GM18907 (cell line): ENCODE data around the gene TRAPPC1.

Source experiments
- ATAC-seq: cut with Tn5 transposase; IDR thresholded peaks from one replicate; pipeline ENCODE4 v1.9.1; 2021; ENCODE audit warnings: mild to moderate bottlenecking, moderate library complexity; ENCODE audit not compliant: unreplicated experiment

TRAPPC1 gene

DNA sequence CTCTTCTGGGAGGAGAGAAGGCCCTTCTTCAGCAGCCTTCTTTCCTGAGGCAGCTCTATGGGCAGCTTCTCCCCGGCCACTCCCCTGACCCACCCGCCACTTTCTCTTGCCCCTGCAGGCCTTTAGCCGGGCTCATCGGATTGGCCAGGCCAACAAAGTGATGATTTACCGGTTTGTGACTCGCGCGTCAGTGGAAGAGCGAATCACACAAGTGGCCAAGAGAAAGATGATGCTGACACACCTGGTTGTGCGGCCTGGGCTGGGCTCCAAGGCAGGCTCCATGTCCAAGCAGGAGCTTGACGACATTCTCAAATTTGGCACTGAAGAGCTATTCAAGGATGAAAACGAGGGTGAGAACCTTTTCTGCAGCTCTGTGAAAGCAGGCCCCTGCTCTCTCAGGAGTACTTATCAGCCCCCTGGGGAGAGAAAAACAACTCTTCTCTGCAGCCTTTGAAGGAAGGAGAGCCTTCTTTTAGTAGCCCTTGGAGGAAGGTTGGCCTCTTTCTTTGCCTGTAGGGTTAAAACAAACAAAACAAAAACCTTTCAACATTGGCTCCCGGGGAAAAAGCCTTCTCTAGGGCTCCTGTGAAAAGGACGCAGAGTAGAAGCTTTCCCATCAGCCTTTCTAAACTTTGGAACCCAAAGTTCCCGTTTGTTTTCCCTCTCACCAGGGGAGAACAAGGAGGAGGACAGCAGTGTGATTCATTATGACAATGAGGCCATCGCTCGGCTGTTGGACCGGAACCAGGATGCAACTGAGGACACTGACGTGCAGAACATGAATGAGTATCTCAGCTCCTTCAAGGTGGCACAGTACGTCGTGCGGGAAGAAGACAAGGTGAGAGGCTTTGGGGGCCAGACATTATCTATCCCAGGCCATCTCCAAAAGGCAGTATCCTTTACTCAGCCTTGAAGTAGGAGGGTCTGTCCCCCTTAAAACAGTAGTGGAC, 28.3 kb downstream of the TRAPPC1 start:
- no peak for ATAC-seq

DNA sequence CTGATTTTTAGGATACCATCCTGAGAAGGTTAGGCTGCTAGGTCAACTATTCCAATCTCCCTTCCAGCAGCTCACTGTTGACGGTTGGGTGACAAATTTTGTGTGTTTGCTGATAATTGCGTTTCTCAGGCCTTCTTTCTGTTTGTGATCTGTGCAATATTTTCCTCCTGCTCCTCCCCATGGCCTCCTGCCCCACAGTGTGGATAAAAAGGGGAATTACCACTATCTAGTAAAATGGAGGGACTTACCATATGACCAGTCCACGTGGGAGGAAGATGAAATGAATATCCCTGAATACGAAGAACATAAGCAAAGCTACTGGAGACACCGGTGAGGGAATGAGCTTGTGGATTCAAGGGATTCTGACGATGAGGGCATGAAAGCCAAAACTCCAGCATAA, 34.0 kb downstream of the TRAPPC1 start:
- ATAC-seq: no peak

DNA sequence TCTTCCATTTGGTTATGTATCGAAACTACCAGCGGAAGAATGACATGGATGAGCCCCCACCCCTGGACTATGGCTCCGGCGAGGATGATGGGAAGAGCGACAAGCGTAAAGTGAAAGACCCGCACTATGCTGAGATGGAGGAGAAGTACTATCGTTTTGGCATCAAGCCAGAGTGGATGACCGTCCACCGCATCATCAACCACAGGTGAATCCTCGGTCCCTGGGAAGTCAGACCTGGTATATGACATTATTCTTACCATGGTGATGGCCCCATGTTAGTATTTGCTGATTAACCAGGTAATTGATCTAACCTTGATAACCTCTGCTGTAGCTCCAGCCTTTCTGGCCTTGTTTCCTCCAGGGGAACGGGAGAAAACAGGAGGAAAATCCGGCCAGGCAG, 34.7 kb downstream of the TRAPPC1 start:
- no peak for ATAC-seq

DNA sequence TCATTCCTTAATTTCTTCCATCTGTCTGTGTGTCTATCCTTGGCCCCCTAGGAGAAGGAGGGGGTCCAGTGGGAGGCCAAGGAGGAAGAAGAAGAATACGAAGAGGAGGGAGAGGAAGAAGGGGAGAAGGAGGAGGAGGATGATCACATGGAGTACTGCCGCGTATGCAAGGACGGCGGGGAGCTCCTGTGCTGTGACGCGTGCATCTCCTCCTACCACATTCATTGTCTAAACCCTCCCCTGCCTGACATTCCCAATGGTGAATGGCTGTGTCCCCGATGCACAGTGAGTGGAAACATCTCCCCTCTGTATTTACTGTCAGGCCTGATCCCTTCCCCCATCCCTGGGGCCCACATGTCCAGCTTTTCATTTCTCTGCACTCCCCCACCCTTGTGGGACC, 36.9 kb downstream of the TRAPPC1 start:
- no peak for ATAC-seq

DNA sequence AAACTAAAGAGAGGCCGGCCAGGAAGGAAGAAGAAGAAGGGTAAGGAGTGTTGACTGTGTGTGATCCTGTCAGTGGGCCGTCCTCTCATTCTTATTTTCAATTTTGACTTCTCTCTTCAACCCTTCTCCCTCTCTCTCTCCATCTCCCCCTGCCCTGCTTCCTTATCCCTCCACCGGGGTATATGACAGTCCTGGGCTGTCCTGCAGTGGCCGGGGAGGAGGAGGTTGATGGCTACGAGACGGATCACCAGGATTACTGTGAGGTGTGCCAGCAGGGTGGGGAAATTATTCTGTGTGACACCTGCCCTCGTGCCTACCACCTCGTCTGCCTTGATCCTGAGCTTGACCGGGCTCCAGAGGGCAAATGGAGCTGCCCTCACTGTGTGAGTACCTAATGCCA, 37.5 kb downstream of the TRAPPC1 start:
- no peak for ATAC-seq

DNA sequence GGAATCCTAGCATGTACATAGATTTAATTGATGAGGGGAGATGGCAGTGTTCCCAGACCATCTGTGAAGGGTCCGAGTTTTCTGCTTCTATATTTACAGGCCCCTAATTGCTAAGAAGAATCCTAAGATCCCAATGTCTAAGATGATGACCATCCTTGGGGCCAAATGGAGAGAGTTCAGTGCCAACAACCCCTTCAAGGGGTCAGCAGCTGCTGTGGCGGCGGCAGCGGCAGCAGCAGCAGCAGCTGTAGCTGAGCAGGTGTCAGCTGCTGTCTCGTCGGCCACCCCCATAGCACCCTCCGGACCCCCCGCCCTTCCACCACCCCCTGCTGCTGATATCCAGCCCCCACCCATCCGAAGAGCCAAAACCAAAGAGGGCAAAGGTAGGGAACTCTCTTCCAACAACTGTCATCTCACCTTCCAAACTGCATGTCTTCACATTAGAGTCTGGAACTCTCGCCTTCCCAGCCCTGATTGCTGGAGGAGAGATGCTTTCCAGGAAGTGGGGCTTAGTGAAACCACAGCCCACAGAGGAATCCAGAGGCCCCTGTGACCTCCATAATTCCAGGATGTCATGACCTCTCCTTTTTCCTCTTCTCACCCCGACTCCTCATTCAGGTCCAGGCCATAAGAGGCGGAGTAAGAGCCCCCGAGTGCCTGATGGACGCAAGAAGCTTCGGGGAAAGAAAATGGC, 38.4 kb downstream of the TRAPPC1 start:
- ATAC-seq: no peak

DNA sequence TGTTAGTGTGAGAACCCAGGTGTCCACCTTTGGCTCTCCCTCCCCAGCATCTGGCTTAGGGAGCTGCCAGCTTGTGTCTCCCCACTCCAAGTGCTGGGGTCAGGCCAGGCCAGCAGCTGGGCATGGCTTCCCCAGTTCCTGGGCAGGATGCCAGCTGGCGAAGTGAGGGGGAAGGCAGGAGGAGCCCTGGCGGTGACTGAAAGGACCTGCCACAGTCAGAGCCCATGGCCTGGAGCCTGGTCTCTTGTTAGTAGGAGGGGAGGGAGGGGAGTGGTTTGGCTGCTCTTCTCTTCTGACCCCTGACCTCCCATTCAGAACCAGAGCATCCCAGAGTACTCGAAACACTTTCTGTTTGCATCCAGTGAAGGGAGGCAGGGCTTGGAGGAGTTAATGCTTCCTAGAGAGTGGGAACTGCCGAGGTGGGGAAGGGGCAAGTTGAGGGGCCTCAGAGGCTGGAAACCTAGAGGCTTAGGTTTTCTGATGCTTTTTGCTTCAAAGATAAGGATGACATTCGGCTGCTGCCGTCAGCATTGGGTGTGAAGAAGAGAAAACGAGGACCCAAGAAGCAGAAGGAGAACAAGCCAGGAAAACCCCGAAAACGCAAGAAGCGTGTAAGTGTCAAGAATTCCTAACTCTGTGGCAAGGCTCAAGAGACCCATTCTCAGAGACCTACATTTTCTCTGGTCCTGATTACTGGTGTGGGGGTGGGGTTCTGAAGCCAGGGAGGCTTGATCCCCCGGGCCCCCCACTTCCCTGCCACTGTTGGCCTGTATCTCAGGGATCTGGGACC, 42.4 kb downstream of the TRAPPC1 start:
- no peak for ATAC-seq

DNA sequence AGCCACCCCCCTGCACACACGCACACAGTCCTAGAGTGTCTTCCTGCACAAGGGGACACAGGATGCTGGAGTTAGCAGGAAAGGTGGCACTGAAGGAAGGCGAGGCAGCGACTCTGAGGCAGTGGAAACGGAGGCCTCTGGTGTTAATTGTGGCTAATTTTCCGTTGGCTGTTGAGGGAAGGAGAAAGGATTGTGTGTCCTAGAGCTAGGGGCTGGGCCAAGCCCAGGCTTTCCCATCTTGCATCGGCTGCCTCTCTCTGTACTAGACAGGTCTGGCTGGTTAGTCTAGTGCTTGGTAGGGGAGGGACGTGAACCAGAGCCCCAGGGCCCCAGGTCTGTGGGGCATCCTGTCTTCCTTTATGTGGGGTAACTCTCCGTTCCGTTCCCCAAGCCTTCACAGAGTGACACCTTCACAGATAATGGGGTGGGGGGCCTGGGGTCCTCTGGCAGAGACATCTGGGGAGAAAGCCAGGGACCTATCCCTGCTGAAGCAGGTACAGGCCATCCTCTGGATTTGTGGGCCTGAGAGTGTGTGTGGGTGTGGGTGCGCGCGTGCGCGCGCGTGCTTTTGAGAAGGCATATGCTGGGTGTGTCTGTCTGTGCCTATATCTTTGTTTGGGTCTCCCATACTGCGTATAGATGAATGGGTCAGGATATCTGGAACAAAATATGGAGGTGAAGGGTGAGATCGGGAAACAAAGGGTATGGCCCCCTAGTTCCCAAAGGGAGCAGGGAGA, 43.4 kb downstream of the TRAPPC1 start, which contains the start of gene CHD3:
CHD3 (plus strand) TSS at position 606 of the 737 bp plus-strand sequence. CDS start 212 bp downstream, outside the sequence.
- ATAC-seq: no peak

DNA sequence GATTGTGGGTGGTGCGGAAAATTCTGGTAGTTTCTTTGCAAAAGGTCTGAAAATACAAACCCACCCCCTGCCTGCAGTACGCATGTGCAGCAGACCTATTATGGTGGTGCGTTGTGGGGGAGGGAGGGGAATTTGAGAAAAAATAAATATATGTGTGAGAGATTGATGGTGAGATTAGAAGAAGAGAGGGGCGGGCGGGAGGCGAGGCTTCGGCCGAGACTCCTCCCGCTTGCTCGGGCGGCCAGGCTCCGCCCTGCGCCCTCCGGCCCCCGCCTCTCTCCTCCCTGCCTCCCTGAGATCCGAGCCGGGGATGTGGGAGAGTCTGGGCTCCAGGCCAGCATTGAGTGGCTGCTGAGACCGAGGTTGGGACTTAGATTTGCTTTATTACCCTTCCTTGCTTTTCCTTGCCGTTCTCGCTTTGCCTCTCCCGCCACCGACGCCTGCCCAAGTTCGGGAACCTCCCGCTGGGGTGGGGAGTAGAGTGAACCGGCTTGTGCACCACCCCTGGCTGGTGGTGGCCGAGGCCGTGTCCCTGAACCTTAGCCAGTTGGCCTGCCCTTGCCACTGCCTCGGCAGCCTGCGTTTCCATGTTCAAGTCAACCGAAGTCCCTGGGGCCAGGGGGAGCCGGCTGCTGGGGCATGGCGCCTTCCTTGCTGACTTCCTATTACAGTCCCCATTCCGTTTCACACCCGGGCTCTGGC, 44.1 kb downstream of the TRAPPC1 start:
- peak; percentile 45 for ATAC-seq

DNA sequence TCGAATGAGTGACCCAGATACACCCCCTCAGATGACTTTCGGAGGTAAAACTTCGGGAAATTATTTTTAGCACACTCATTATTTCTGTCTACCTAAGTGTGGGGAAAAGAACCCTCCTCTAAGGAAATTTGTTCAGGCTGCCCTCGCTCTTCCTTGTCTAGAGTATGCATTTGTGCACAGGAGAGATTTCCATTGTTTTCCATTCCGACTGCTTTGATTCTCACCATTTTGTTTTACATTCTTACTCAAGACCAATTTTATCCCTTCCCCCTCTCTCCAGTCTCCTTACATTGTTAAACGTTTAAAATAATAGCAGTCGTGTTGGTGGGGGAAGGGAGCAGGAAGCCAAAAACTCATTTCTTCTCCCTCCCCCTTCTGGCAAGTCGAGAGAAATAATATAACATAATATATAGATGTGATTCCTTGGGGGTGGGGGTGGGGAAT, 44.7 kb downstream of the TRAPPC1 start:
- no peak for ATAC-seq

DNA sequence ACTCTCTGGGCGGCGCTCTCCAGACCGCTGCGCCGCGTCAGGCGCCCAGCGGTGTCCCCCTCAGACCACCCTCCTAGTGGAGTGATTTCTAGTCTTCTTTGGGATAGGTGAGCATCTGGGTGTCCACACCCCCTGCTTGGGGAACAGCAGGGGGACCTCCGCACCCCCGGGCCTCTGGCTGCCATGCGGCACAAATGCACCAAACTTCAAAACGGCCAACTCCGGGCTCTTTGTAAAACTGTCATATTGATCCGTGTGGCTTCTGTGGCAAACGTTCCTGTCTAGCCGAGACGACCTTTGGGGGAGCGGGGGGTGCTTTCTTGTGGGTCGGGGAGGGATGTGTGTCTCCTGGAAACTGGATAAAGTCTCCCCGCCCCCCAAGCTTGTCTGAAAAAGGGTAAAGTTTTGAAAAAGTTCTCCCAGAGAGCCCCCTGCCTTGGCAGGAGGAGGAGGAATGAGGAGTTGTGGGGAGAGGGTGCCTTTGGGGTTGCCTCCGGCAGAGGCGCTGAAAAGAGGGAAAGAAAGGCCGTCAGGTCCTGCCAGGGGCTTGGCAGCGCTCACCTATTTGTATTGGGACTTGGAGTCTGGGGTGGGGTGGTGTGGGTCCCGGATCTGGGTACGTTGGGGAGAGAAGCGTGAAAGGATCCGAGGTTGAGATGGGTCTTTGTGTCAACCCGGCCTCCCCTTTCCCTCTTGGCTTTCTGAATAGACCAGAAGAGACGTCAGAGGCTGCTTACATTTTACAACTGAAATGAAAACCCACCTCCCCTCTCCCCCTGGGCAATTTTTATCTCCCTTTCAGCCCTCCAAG, 45.3 kb downstream of the TRAPPC1 start:
- no peak for ATAC-seq

DNA sequence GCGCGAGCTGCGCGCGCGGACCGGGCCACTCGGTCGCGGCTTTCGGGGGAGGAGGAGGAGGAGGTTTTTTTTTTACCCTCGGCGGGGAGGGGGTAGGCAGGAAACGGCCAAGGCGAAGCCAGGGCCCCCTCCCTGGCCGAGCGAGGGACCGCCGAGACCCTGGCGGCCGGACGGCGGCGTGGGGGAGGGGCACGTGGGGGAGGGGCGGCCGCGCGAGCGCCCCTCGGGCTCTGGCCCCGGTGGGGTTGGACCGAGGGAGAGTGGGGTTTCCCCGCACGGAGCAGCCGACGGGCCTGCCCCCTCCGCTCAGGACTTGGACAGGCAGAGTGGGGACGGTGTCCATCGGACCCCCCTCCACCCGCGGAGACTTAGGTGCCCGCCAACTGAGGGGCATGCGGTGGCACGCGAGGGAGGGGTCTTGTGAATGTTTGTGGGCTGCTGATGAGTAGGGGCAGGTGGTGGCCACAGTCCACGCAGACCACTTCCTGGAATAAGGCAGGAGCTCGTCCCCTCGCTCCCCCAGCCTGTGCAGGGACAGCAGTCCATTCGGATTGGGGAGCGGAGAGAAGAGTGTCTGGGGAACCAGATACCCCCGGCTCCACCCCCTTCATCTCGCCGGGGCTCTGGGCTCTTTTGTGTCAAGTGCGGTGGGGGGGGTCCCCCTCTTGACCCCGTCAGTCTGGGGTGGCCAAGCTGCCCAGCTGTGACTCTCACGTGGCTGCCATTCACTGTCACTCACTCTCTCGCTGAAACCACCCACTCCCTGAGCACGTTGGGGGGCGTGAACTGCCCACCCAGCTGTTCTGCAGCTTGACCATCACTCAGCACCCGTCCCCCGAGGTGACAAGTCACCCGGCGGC, 46.1 kb downstream of the TRAPPC1 start:
- ATAC-seq: no peak

DNA sequence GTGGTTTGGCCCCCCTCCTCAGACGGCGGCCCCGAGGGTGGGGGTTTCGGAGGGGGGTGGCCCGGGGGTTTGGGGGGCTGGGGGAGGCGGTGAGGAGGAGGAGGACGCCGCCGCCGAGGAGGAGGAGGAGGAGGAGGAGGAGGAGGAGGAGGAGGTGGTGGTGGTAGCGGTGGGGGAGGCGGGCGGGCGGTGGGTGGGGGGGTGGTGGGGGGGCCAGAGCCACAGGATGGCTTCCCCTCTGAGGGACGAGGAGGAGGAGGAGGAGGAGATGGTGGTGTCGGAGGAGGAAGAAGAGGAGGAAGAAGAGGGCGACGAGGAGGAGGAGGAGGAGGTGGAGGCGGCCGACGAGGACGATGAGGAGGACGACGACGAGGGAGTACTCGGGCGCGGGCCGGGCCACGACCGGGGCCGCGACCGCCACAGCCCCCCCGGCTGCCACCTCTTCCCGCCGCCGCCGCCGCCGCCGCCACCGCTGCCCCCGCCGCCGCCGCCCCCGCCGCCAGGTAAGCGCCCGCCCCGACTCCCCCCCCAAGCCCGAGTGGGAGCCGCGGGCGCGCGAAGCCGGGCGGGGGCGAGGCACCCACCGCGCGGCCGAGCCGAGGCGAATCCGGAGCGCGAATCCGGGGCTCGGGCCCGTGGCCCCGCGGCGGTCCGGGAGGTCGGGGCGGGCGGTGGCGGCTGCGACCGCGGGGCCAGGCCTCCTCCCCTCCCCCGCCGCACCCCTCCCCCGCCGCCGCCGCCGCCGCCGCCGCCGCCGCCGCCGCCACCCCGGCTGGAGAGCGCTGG, 47.0 kb downstream of the TRAPPC1 start:
- no peak for ATAC-seq

DNA sequence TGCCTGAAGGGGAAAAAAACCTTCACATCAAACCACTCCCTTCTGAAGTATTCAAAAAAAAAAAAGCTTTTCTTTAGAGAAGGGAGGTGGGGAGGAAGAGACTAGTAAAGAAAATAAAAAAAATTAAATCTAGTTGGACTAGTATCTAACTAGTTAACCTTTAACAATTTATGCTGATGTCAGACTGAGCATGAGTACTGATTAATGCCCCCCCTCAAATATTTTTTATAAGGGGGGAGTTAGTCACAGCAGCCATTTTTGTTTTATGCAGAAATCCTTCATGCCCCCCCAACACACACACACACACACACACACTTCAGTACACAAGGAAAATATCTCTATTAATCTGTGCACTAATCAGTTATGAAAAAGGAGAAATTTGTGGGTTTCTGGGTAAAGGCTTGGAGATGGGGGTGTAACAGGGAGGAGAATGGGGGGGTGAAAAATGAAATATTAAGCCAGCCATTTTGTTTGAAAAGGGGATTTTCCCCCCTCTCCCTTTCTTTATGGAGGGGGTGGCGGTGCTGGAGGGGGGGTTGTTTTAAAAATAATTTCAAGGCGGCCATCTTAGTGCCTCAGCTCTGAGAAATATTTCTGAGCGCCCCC, 47.9 kb downstream of the TRAPPC1 start:
- no peak for ATAC-seq

DNA sequence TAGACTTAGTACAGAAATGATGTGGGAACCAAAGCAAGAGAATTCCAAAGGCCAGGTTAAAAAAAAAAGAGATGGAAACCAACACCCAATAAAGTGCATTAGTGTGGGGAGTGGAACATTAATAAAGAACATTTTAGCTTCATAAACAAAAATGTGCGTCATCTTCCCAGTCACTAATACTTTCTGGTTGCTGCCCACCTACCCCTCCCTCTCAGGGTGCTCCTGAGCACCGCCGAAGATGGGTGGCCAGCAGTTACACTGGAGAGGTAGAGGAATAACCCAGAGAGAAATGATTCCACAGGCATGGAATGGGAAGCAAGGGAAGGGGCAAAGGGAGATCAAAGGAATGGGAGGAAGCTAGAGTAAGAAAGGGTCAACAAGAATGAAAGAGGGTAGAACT, 49.1 kb downstream of the TRAPPC1 start:
- ATAC-seq: no peak

DNA sequence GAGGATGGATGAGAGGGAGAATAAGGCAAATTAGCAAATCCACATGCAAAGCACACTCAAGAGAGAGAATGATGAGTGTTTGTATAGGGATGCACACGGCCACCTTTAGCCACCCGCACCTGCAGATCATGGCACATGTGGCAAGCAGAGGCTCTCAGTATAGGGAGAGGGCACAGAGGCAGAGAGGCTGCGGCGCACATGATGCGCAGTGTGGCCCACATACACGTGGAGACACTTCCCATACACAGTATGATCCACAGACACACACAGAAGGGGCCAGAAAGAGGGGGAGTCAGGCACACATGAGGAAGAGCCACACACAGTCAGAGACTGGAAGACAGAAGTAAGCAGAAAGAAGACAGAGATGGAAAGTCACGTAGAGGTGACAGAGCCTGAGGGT, 49.7 kb downstream of the TRAPPC1 start:
- no peak for ATAC-seq
